ENCODE measurements around the gene RALB.

DNA sequence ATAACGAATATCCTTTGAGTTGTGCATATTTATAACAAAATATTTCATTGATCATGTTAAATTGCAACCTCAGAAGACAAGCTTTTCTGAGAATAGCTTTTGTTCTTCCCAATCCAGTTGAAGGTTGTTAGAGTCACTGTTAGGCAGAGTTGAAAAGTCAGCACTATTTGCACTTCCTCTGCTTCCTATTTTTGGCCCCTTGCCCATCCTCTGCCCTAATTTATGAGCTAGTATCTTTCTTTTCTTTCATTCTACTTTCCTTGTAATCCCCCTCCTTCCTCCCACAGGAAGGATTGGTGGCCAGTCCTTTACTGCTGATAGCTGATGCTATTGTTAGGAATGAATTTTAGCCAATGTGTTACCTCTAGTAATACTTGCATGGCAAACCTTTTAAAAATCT lies 4.9 kb downstream of the RALB start:
- TF ChIP-seq, protein P1, sequence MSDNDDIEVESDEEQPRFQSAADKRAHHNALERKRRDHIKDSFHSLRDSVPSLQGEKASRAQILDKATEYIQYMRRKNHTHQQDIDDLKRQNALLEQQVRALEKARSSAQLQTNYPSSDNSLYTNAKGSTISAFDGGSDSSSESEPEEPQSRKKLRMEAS (IDR thresholded peaks at IDR 0.05), result no peak
- TF ChIP-seq EGR1 (IDR thresholded peaks at IDR 0.05) (no peak), YY1 (IDR thresholded peaks at IDR 0.05; ENCODE audit: low read depth) (no peak), FOXM1 (IDR thresholded peaks at IDR 0.05; ENCODE audit: borderline replicate concordance, low read depth) (no peak)
